Spleen (tissue), 7 donors: ENCODE results near the gene NANOS3.
A peak's percentile ranks its signal among the peaks of the same experiment; 100 is the strongest.

Experiments
- POLR2A ChIP-seq, 3 donors: fragments of 450-650 bp; IDR thresholded peaks; one replicate each; pipeline ENCODE4 v1.5.1; 2017; ENCODE audit warnings: antibody characterized with exemption in 3 of 3, mild to moderate bottlenecking in 1 of 3
- POLR2AphosphoS5 ChIP-seq, 3 donors: sonication (generic); formaldehyde crosslinking; IDR thresholded peaks; one replicate each; pipeline ENCODE4 v1.5.1; 2017; ENCODE audit warnings: antibody characterized with exemption in 3 of 3
- TF ChIP-seq, protein P1 (sequence below), 11 experiments: fragments of 200-600 bp in 7 of 11; fragments of 450-650 bp in 4 of 11; sonication (generic) in 4 of 11; IDR thresholded peaks in 8 of 11; conservative IDR thresholded peaks in 3 of 11; 1 replicate in 7 of 11; 2 replicates in 4 of 11; pipeline versions ENCODE4 v1.4.0 to v1.8.0; 2016 to 2021; ENCODE audit warnings: antibody characterized with exemption in 11 of 11, inconsistent platforms in 4 of 11, mild to moderate bottlenecking in 1 of 11
- donor health status: DM: no; HTN: no; CAD: no; lungs with moderate emphysema.
- donor health status: DM: no; HTN: no; CAD: no.
- donor health status: DM: no; HTN: no; CAD: no.

DNA sequence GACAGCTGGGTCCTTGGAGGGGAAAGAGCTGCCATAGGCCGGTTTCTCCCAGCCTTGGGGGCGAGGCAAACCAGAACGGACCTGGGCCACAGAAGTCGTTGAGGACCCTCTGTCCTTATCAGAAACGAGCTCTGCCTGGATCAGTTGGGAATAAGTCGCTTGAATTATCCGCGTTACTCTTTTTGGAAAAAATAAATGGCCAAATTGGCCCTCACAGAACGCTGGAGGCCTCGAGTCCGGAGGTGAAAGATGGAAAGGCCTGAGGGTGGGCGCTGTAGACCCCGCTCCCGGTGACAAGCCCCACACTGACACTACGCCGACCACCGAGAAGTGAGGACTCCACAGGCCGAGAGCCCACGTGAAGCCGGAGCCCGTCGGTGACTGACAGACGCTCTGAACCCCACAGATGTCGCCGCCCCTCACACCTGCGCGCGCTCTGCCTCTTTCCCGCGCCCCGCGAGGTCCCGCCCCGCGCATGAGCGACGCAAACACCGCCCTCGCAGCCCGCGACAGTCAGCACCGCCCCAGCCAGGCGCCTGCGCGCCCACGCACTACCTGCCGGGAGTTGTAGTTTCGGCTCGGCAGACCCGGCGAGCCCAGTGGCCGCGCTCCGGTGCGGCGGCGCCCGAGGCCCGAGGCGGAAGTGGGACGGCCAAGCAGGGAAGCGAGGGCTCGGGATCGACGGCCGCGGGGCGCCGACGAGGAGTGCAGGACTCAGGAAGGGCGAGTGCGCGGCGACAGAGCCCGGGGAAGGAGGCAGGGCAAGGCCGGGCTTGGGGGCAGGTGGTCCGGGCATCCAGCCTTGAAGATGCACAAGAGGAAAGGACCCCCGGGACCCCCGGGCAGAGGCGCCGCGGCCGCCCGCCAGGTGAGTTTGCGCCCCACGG, 28.9 kb downstream of the NANOS3 start, which contains the start of the genes BRME1 and CC2D1A:
- TF ChIP-seq, protein P1, sequence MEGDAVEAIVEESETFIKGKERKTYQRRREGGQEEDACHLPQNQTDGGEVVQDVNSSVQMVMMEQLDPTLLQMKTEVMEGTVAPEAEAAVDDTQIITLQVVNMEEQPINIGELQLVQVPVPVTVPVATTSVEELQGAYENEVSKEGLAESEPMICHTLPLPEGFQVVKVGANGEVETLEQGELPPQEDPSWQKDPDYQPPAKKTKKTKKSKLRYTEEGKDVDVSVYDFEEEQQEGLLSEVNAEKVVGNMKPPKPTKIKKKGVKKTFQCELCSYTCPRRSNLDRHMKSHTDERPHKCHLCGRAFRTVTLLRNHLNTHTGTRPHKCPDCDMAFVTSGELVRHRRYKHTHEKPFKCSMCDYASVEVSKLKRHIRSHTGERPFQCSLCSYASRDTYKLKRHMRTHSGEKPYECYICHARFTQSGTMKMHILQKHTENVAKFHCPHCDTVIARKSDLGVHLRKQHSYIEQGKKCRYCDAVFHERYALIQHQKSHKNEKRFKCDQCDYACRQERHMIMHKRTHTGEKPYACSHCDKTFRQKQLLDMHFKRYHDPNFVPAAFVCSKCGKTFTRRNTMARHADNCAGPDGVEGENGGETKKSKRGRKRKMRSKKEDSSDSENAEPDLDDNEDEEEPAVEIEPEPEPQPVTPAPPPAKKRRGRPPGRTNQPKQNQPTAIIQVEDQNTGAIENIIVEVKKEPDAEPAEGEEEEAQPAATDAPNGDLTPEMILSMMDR (IDR thresholded peaks at IDR 0.05 in 8 of 11, conservative IDR thresholded peaks at IDR 0.05 in 3 of 11) = peak in 2 of 11 experiments; percentile 5 to 41
- peak; percentile 90 to 93 (median 91) for TF ChIP-seq POLR2AphosphoS5 (IDR thresholded peaks at IDR 0.05)
- TF ChIP-seq POLR2A (IDR thresholded peaks at IDR 0.05) = no peak
